Mesodermal cell (in vitro differentiated cells): ENCODE measurements around the gene PCSK6.
"Not testable (repeated sequence)": the region's sequence is repeated elsewhere in the genome, so short reads cannot be mapped to it uniquely, and the experiment has no call there.

ENCODE experiments used
- H3K27ac ChIP-seq: 2 replicates; pipeline ENCODE4 v1.7.0; 2013; ENCODE audit warnings: mild to moderate bottlenecking, low read depth, low read length, moderate library complexity; ENCODE audit not compliant: severe bottlenecking
- H3K36me3 ChIP-seq: 2 replicates; pipeline ENCODE4 v1.7.1; 2013; ENCODE audit warnings: mild to moderate bottlenecking, low read length, moderate library complexity; ENCODE audit not compliant: control insufficient read depth, insufficient read depth
- H3K4me1 ChIP-seq: one replicate; pipeline ENCODE4 v1.7.1; 2013; ENCODE audit warnings: mild to moderate bottlenecking, low read length; ENCODE audit not compliant: insufficient read depth, control insufficient read depth, poor library complexity, severe bottlenecking
- H3K4me3 ChIP-seq: 2 replicates; pipeline ENCODE4 v1.7.0; 2013; ENCODE audit warnings: low read length, control low read depth, mild to moderate bottlenecking; ENCODE audit not compliant: insufficient read depth, poor library complexity, severe bottlenecking; ENCODE audit errors: extremely low read depth
- H3K9me3 ChIP-seq: 2 replicates; pipeline ENCODE4 v1.7.1; 2013; ENCODE audit warnings: mild to moderate bottlenecking, low read length, moderate library complexity; ENCODE audit not compliant: control insufficient read depth
- WGBS, 2 experiments: methylation state at CpG; one replicate each; pipeline ENCODE4 v1.1.5; 2013; ENCODE audit warnings: missing lambda C conversion rate in 2 of 2; ENCODE audit not compliant: insufficient coverage in 2 of 2; 5-methylcytosine and 5-hydroxymethylcytosine counted together

PCSK6 gene

DNA sequence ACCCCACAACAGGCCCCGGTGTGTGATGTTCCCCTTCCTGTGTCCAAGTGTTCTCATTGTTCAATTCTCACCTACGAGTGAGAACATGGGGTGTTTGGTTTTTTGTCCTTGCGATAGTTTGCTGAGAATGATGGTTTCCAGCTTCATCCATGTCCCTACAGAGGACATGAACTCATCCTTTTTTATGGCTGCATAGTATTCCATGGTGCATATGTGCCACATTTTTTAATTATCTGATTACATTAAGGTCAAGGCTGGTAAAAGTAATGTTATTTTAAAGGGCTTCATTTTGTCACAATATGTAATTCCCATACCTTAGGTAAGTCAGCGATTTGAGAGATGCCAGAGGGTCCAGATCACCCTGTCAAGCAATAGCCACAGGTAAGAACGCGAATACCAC is 202.2 kb downstream of the PCSK6 start:
- H3K4me1 ChIP-seq, H3K27ac ChIP-seq, H3K4me3 ChIP-seq, H3K9me3 ChIP-seq: not testable (repeated sequence)
- H3K36me3 ChIP-seq, result peaks cover 84% of the 10 kb centered on the region
- WGBS, 2 experiments, result 100% methylated on average over 3 of the region's 6 CpGs; no CpG with 5 or more reads in 1 of the 2 experiments

DNA sequence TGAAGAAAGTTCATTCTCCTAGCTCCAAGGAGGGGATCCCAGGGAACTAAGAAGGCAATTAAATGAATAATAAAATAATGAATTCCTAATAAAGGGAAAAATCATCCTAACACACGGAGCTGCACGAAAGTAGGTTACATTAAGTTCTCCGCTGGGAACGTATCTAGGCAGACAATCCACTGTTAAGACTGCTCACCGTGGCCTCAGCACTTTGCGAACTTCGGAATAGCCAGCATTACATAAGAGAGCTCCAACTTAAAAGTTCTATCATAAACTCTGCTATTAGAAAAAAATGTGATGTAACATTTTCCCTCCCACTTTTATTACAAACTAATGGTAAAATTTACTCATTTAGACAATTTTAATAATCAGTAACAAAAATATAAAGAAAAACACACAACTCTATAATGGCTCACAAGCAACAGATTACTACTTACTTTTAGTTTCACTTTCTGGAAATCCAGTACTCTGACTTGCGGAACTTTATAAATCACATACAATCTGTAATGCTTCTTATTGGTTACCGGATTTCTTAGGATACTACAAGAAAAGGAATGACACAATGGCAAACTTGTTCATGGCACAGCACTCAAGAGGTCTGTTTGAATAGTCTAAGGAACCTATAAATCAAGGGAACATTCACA is 202.9 kb downstream of the PCSK6 start:
- no peaks in the 10 kb centered on the region for H3K4me1 ChIP-seq
- WGBS, 2 experiments, result 86 to 97% methylated on average over 1 to 5 of the region's 9 CpGs
- no peaks in the 10 kb centered on the region for H3K9me3 ChIP-seq
- H3K36me3 ChIP-seq, result peaks cover 85% of the 10 kb centered on the region
- H3K4me3 ChIP-seq, result no peak overlapping the region
- H3K27ac ChIP-seq, result no peak overlapping the region

DNA sequence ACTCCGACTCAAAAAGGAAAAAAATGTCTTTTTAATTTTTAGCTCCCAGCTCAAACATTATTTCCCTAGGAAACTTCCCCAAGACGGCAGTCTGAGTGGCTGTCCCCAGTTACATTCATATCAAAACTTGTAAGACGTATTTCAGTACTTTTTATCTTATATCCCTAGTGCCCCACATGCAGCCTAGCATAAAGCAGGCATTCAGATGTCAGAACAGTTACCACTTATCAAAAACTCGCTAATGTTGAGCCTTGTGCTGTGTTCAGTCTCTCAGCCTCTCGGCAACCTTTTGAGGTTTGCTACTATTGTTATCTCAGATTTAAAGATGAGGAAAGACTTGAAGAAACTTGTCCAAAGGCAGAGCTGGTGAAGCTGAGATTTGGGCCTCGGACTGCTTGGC is 205.6 kb downstream of the PCSK6 start:
- H3K36me3 ChIP-seq, result peaks cover 87% of the 10 kb centered on the region
- WGBS, 2 experiments, result 91% methylated on average over 5 of the region's 6 CpGs
- no peaks in the 10 kb centered on the region for H3K4me1 ChIP-seq
- H3K9me3 ChIP-seq, result no peaks in the 10 kb centered on the region
- H3K27ac ChIP-seq, result no peak overlapping the region
- H3K4me3 ChIP-seq, result no peak overlapping the region

DNA sequence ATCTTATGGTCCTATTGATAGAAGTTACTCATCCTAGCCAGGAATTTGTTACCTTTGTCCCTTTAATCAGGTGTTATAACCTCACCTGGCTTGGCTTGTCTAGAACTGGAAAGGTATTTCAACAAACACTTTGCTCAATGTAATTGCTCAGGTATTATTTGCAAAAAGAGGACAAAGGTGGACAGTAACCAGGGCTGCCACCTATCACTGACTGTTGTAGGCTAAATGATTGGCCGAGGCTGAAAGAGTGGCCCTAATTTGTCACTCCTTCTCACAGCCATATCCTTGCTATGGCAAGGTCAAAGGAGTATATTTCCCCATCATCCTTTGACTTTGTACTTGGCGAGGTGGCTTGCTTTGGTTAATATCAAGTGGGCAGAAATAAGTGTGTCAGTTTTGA is 209.5 kb downstream of the PCSK6 start:
- H3K27ac ChIP-seq, result no peak overlapping the region
- H3K4me3 ChIP-seq, result no peak overlapping the region
- H3K36me3 ChIP-seq, result peaks cover 63% of the 10 kb centered on the region
- WGBS, 2 experiments, result 100% methylated on average over 1 of the region's 2 CpGs; no CpG with 5 or more reads in 1 of the 2 experiments
- H3K4me1 ChIP-seq, result peaks cover 3% of the 10 kb centered on the region
- no peaks in the 10 kb centered on the region for H3K9me3 ChIP-seq

DNA sequence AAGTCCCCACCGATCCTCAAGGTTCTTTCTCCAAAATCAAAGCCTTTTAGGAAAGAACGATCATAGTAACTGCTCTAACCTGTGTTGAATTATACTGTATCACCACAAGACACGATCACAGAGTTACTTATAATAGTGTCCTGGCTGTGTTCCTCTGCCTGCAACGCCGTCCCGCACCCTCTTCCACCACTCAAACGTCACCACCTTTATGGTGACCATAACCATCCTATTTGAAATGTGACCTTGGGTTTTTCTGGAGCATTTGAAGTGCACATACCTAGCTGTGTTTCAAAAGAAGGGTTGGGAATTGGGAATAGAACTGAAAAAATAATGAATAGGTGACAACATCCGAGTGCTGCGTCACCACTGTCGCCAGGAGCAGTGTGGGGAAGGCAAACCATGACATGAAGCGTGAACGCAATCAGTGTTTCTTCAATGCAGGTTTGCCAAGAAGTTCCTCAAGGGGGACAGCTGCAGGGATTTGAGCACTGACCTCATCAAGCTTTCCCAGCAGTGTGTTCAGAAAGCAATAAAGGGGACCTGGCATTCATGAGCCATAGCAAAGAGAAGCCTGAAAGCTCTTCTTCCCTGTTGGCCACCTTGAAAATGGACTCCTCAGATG is 211.5 kb downstream of the PCSK6 start:
- peak overlapping the region; percentile 93 for H3K4me3 ChIP-seq
- H3K27ac ChIP-seq, result no peak overlapping the region
- H3K9me3 ChIP-seq, result no peaks in the 10 kb centered on the region
- 88 to 92% methylated on average over 10 to 12 of the region's 12 CpGs for WGBS, 2 experiments
- H3K36me3 ChIP-seq, result peaks cover 63% of the 10 kb centered on the region
- peaks cover 3% of the 10 kb centered on the region for H3K4me1 ChIP-seq

DNA sequence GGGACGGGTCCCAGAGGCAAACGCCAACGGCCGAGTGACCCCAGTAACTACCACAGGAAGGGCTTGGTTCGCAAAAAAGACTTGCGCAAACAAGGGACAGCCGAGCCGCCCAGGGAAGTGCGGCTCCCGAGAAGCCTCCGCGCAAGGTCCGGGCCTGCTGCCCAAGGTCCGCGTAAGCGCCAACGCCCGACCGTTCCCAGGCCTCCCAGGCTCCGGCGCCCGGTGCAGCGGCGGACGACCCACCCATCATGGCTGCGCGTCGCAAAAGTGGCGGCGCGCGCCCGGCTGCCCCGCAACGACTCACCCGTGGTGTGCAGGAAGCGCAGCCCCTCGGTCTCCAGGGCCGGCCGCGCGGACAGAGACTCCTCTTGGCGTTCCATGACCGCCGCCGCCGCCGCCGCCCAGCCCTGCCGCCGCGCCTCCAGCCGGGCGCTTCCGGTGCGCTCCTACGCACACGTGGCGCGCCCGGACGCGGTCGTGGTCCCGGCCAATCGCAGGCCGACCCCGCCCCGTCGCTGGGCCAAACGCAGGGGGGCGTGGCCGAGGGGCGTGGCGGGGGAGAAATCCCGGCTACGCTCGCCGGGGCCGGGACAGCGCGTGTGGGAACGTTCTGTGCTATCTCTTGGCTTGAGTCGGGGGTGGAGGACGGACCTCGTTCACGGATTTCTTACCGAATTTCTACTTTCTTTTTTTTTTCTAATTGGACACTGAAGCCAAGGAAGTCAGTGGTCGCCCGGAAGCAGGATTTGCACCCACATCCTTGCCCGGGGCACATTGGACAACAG is 212.3 kb downstream of the PCSK6 start, which contains the start of gene SELENOS:
SELENOS (minus strand) TSS at position 448 of the 785 bp plus-strand sequence; CDS start at position 380, 68 bp downstream.
- peak within 1 kb of the TSS; percentile 91 for H3K27ac ChIP-seq
- no peaks in the 10 kb centered on the region for H3K9me3 ChIP-seq
- H3K4me3 ChIP-seq, result peak within 1 kb of the TSS; percentile 93
- peaks cover 63% of the 10 kb centered on the region for H3K36me3 ChIP-seq
- H3K4me1 ChIP-seq, result peaks cover 3% of the 10 kb centered on the region
- 0 to 1% methylated on average over 82 to 87 of the region's 91 CpGs for WGBS, 2 experiments

DNA sequence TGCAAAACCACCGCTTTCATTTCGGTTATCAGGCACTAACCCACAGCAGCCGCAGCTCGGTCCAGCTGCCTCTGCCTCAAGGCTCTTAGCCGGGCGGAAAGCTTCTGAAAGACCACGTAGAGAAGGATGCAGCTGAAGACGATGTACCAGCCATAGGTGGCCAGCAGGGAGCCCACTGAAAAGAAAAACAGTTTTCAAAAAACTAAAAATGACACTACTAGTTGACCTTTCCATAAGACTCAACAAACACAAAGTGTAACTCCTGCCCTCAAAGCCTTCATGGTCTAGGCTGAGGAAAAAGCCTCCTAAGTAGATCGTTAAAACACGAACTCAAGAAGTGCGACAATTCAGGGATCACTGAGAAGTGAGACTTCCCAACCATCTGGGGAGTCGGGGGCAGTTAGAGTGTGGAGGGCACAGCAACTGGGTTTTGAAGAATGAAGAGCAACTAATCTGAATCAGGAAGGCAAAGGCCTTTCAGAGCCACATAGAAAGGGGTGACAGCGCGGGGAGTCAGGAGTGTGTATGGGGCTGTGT is 212.9 kb downstream of the PCSK6 start:
- Histone ChIP-seq H3K36me3 (peaks cover 63% of the 10 kb centered on the region), H3K9me3 (no peaks in the 10 kb centered on the region), H3K4me3 (peak overlapping the region; percentile 93), H3K27ac (peak overlapping the region; percentile 91), H3K4me1 (peaks cover 3% of the 10 kb centered on the region)
- WGBS, 2 experiments, result 20 to 26% methylated on average over 14 of the region's 14 CpGs

DNA sequence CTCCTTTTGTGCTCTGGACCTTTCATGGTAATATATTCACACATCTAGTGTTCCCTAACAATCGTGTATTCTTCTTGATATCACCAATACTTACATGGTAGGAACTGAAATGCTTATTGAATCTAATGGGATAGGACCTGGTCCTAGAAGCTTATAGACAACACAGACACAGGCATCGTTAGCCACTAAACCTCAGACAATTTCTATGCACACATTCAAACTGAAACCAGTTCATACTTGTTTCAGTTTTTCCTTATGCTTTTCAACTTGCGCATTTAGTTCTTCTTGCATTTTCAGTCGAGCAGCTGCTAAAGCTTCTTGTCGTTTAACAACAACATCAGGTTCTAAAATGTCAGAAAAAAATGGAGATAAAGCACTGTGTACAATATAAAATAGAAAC is 214.5 kb downstream of the PCSK6 start:
- peaks cover 3% of the 10 kb centered on the region for H3K4me1 ChIP-seq
- no peak overlapping the region for H3K27ac ChIP-seq
- no peaks in the 10 kb centered on the region for H3K9me3 ChIP-seq
- WGBS, 2 experiments, result 92 to 100% methylated on average over 1 to 2 of the region's 5 CpGs
- H3K36me3 ChIP-seq, result peaks cover 63% of the 10 kb centered on the region
- no peak overlapping the region for H3K4me3 ChIP-seq

DNA sequence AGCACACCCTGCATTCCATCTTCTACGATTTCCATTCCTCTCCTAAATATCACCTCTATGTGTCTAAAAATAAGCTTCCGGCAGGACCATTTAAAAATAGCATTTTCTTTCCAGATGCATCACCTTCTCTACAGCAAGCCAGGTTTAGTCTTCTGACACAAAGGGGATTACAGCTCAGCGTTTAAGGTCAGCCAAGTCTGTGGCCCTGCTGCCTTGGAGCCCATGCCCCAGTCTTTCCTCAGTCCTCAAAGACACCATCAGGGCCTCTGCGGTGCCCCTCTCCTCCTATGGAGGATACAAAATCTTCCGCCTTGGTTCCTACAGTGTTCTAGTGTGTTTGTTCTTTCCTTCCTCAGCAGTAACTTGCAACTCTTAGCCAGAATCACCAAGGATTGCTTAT is 216.0 kb downstream of the PCSK6 start:
- 82 to 86% methylated on average over 4 to 5 of the region's 5 CpGs for WGBS, 2 experiments
- Histone ChIP-seq H3K4me1 (peaks cover 3% of the 10 kb centered on the region), H3K9me3 (no peaks in the 10 kb centered on the region), H3K4me3 (no peak overlapping the region), H3K27ac (no peak overlapping the region), H3K36me3 (peaks cover 75% of the 10 kb centered on the region)

DNA sequence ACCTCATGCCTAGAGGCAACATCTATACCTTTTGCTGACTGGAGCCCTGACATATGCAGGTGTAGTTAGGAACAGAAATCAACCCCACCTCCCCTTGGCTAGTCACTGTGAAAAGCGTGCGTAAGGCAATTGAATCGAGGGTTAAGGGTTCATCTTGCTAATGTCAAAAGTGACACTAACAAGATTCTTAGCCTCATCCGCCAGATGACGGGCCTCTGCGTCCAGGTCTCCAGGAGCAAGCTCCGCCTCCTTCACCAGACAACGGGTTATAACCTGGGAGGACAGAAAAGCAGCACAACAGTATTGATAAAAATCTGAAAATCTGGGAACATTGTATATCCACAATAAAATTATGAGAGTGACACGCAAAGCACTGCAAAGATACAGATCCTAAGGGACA is 216.9 kb downstream of the PCSK6 start:
- Histone ChIP-seq H3K36me3 (peaks cover 76% of the 10 kb centered on the region), H3K4me1 (peaks cover 3% of the 10 kb centered on the region), H3K9me3 (no peaks in the 10 kb centered on the region), H3K27ac (no peak overlapping the region), H3K4me3 (no peak overlapping the region)
- 94 to 97% methylated on average over 4 to 6 of the region's 9 CpGs for WGBS, 2 experiments
